ENCODE data around the gene CDH23.

The CDH23 gene

DNA sequence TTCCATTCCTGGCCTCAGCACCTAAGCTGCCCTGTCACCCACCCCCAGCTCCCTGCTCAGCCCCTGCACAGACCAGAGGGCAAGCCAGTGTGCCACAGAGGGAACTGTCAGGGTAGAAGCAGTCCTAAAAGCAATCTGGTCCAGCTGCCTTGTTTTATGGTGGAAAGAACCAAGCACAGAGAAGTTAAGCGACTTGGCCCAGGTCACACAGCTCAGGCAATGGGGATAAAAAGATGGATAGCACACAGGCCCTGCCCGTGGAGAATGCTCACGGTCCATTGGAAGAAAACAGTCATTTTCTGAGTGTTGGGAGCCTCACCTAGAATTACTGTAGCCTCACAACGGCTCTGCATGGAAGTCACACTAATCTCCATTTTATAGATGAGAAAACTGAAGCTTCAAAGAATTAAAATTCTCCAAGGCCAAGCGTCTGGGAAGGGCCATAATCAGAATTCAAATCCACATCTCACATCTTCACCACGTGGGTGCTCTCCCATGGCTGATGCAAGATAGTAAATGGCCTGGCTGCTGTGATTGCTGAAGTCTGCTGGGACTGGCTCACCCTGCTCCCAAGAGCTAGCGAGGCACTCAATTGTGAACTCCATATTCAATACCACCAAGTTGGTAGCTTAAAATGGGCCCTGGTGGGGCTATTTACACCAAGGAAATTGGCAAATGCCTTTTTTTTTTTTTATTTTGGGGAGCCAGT, 296.0 kb downstream of the CDH23 start:
- Histone ChIP-seq H3K27ac (no peak overlapping the region), H3K4me1 (ENCODE audit: low read depth, poor library complexity, severe bottlenecking) (no peaks in the 10 kb centered on the region), H3K9ac (no peak overlapping the region), H3K36me3 (ENCODE audit: insufficient read depth) (no peaks in the 10 kb centered on the region), H3K79me2 (ENCODE audit: insufficient read depth, low read depth) (no peaks in the 10 kb centered on the region), H3K4me3 (IDR thresholded peaks at IDR 0.05; ENCODE audit: insufficient read depth, low read depth, low read length) (no peak overlapping the region), H3K4me2 (no peak overlapping the region), H4K20me1 (ENCODE audit: insufficient read depth) (no peaks in the 10 kb centered on the region), H3K27me3 (ENCODE audit: insufficient read depth, low read depth) (peaks cover 8% of the 10 kb centered on the region; the same call in 1 of the 2 replicates), H2AFZ (ENCODE audit: low read depth) (no peak overlapping the region)
- TF ChIP-seq CTCF (conservative IDR thresholded peaks at IDR 0.05; ENCODE audit: low read depth, low read length) = no peak

- no peaks in the 10 kb centered on the region for H3K36me3 ChIP-seq (ENCODE audit: insufficient read depth)
- no peaks in the 10 kb centered on the region for H4K20me1 ChIP-seq (ENCODE audit: insufficient read depth)
- H3K79me2 ChIP-seq (ENCODE audit: insufficient read depth, low read depth) = no peaks in the 10 kb centered on the region
- no peak overlapping the region for H3K9ac ChIP-seq
- TF ChIP-seq CTCF (conservative IDR thresholded peaks at IDR 0.05; ENCODE audit: low read depth, low read length) = no peak
- no peak overlapping the region for H3K27ac ChIP-seq
- no peak overlapping the region for H3K4me2 ChIP-seq
- H3K27me3 ChIP-seq (ENCODE audit: insufficient read depth, low read depth) = peaks cover 5% of the 10 kb centered on the region; the same call in 1 of the 2 replicates
- H2AFZ ChIP-seq (ENCODE audit: low read depth) = no peak overlapping the region
- H3K4me1 ChIP-seq (ENCODE audit: low read depth, poor library complexity, severe bottlenecking) = no peaks in the 10 kb centered on the region
- no peak overlapping the region for H3K4me3 ChIP-seq (IDR thresholded peaks at IDR 0.05; ENCODE audit: insufficient read depth, low read depth, low read length)
Observed at GRCh38 chr10:71693377-71693776, 296.7 kb downstream of the CDH23 start.

GRCh38 chr10:71694039-71694501, 297.4 kb downstream of the CDH23 start:
- H4K20me1 ChIP-seq (ENCODE audit: insufficient read depth) = no peaks in the 10 kb centered on the region
- no peak overlapping the region for H3K4me3 ChIP-seq (IDR thresholded peaks at IDR 0.05; ENCODE audit: insufficient read depth, low read depth, low read length)
- no peaks in the 10 kb centered on the region for H3K79me2 ChIP-seq (ENCODE audit: insufficient read depth, low read depth)
- no peak overlapping the region for H2AFZ ChIP-seq (ENCODE audit: low read depth)
- H3K36me3 ChIP-seq (ENCODE audit: insufficient read depth) = no peaks in the 10 kb centered on the region
- 0 out of 2 replicates have a peak overlapping the region, but pooled peaks have one; percentile 17 for H3K4me2 ChIP-seq
- peaks cover 12% of the 10 kb centered on the region; the same call in 1 of the 2 replicates for H3K27me3 ChIP-seq (ENCODE audit: insufficient read depth, low read depth)
- no peak overlapping the region for H3K27ac ChIP-seq
- H3K4me1 ChIP-seq (ENCODE audit: low read depth, poor library complexity, severe bottlenecking) = no peaks in the 10 kb centered on the region
- TF ChIP-seq CTCF (conservative IDR thresholded peaks at IDR 0.05; ENCODE audit: low read depth, low read length) = no peak
- H3K9ac ChIP-seq = no peak overlapping the region

DNA sequence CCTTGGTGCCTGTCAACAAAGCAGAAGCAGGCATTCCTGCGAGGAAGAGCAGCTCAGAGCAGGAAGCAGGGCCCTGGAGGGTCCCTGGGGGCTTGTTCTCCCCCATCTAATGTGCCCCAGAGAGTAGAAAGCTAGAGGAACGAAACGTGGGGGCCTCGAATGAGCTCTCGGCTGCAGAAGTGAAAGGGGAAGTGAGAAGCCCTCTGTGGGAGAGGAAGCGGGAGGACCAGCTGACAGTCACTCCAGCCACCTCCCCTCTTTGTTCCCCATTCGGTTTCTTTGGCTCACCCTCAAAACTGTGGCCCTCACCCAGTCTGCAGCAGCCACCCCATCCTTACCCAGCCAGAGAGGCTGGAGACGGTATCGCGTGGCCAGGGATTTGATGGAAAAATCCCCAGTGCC, 297.8 kb downstream of the CDH23 start:
- Histone ChIP-seq H2AFZ (ENCODE audit: low read depth) (no peak overlapping the region), H3K79me2 (ENCODE audit: insufficient read depth, low read depth) (no peaks in the 10 kb centered on the region), H3K4me3 (IDR thresholded peaks at IDR 0.05; ENCODE audit: insufficient read depth, low read depth, low read length) (no peak overlapping the region), H3K36me3 (ENCODE audit: insufficient read depth) (no peaks in the 10 kb centered on the region), H3K27me3 (ENCODE audit: insufficient read depth, low read depth) (peaks cover 17% of the 10 kb centered on the region; the same call in 1 of the 2 replicates), H3K9ac (no peak overlapping the region), H3K4me1 (ENCODE audit: low read depth, poor library complexity, severe bottlenecking) (no peaks in the 10 kb centered on the region), H4K20me1 (ENCODE audit: insufficient read depth) (no peaks in the 10 kb centered on the region), H3K4me2 (0 out of 2 replicates have a peak overlapping the region, but pooled peaks have one; percentile 17), H3K27ac (no peak overlapping the region)
- no peak for TF ChIP-seq CTCF (conservative IDR thresholded peaks at IDR 0.05; ENCODE audit: low read depth, low read length)
